ENCODE data around the gene CTDSPL. TPM values are rescaled to one million over a fixed set of nuclear protein-coding genes. Genes with fewer than 3 reads are reported as not detected.
"Not testable (repeated sequence)": the region's sequence is repeated elsewhere in the genome, so short reads cannot be mapped to it uniquely, and the experiment has no call there.

CTDSPL gene
- total and polyA plus RNA-seq, 5 donors from 2014 or later: 0.08 to 1.7 TPM; not detected in 3

- Histone ChIP-seq H3K27me3 (ENCODE audit: control insufficient read depth, insufficient read depth, low read length) (no peaks in the 10 kb centered on the region), H3K4me3 (ENCODE audit: low read depth, low read length) (no peak overlapping the region), H3K4me1 (ENCODE audit: control insufficient read depth, insufficient read depth, low read length, poor library complexity, severe bottlenecking) (no peaks in the 10 kb centered on the region), H3K36me3 (ENCODE audit: control insufficient read depth, insufficient read depth, low read length) (no peaks in the 10 kb centered on the region), H3K9me3 (ENCODE audit: control insufficient read depth in 2 of 2, low read length in 2 of 2) (no peaks in the 10 kb centered on the region), H3K27ac (ENCODE audit: insufficient read depth, low read length, poor library complexity, severe bottlenecking) (no peak overlapping the region)
- peaks cover 0 to 1% (median 0%) of the 10 kb centered on the region in 4 donors for H3K4me1 Mint-ChIP-seq
- no peak overlapping the region for H3K4me3 Mint-ChIP-seq
- H3K36me3 Mint-ChIP-seq: no peaks in the 10 kb centered on the region
- DNase-seq (no peak), ATAC-seq (ENCODE audit: low read depth in 2 of 2) (no peak)
- H3K27ac Mint-ChIP-seq: no peak overlapping the region
- H3K9me3 Mint-ChIP-seq: peaks cover 0 to 1% (median 0%) of the 10 kb centered on the region in 7 donors
- peaks cover 13% of the 10 kb centered on the region for H3K27me3 Mint-ChIP-seq
Observed at GRCh38 chr3:37968199-37968598, 106.5 kb downstream of the CTDSPL start.

GRCh38 chr3:37968813-37969595 is 107.3 kb downstream of the CTDSPL start:
- no peak overlapping the region for H3K27ac ChIP-seq (ENCODE audit: insufficient read depth, low read length, poor library complexity, severe bottlenecking)
- no peaks in the 10 kb centered on the region for H3K27me3 ChIP-seq (ENCODE audit: control insufficient read depth, insufficient read depth, low read length)
- DNase-seq (no peak), ATAC-seq (ENCODE audit: low read depth in 2 of 2) (no peak)
- peaks cover 0 to 1% (median 0%) of the 10 kb centered on the region in 7 donors for H3K9me3 Mint-ChIP-seq
- no peaks in the 10 kb centered on the region for H3K36me3 ChIP-seq (ENCODE audit: control insufficient read depth, insufficient read depth, low read length)
- H3K4me1 Mint-ChIP-seq: no peaks in the 10 kb centered on the region
- H3K4me1 ChIP-seq (ENCODE audit: control insufficient read depth, insufficient read depth, low read length, poor library complexity, severe bottlenecking): no peaks in the 10 kb centered on the region
- H3K4me3 ChIP-seq (ENCODE audit: low read depth, low read length): no peak overlapping the region
- peaks cover 13% of the 10 kb centered on the region for H3K27me3 Mint-ChIP-seq
- H3K4me3 Mint-ChIP-seq: no peak overlapping the region
- no peaks in the 10 kb centered on the region for H3K9me3 ChIP-seq (ENCODE audit: control insufficient read depth in 2 of 2, low read length in 2 of 2)
- no peak overlapping the region for H3K27ac Mint-ChIP-seq
- H3K36me3 Mint-ChIP-seq: no peaks in the 10 kb centered on the region

- Mint-ChIP-seq H3K27me3 (peaks cover 14% of the 10 kb centered on the region), H3K4me1 (peaks cover 0 to under 1% (median under 1%) of the 10 kb centered on the region in 4 donors), H3K36me3 (no peaks in the 10 kb centered on the region), H3K27ac (peak overlapping the region in 1 of 3 donors; percentile 60), H3K4me3 (no peak overlapping the region), H3K9me3 (peaks cover 0 to 1% (median 0%) of the 10 kb centered on the region in 7 donors)
- no peaks in the 10 kb centered on the region for H3K9me3 ChIP-seq (ENCODE audit: control insufficient read depth in 2 of 2, low read length in 2 of 2)
- H3K4me1 ChIP-seq (ENCODE audit: control insufficient read depth, insufficient read depth, low read length, poor library complexity, severe bottlenecking): no peaks in the 10 kb centered on the region
- DNase-seq (no peak), ATAC-seq (ENCODE audit: low read depth in 2 of 2) (no peak)
- H3K36me3 ChIP-seq (ENCODE audit: control insufficient read depth, insufficient read depth, low read length): no peaks in the 10 kb centered on the region
- H3K27me3 ChIP-seq (ENCODE audit: control insufficient read depth, insufficient read depth, low read length): no peaks in the 10 kb centered on the region
- no peak overlapping the region for H3K27ac ChIP-seq (ENCODE audit: insufficient read depth, low read length, poor library complexity, severe bottlenecking)
- no peak overlapping the region for H3K4me3 ChIP-seq (ENCODE audit: low read depth, low read length)
Observed at GRCh38 chr3:37969596-37970100, 108.0 kb downstream of the CTDSPL start.

GRCh38 chr3:37970802-37971201 is 109.1 kb downstream of the CTDSPL start:
- H3K9me3 Mint-ChIP-seq: peaks cover 0 to 1% (median 0%) of the 10 kb centered on the region in 7 donors
- no peak for DNase-seq
- H3K4me1 Mint-ChIP-seq: peaks cover 0 to 4% (median 3%) of the 10 kb centered on the region in 4 donors
- peaks cover 10% of the 10 kb centered on the region for H3K27me3 Mint-ChIP-seq
- no peaks in the 10 kb centered on the region for H3K36me3 Mint-ChIP-seq
- Histone ChIP-seq H3K27me3 (ENCODE audit: control insufficient read depth, insufficient read depth, low read length) (no peaks in the 10 kb centered on the region), H3K27ac (ENCODE audit: insufficient read depth, low read length, poor library complexity, severe bottlenecking) (no peak overlapping the region), H3K4me1 (ENCODE audit: control insufficient read depth, insufficient read depth, low read length, poor library complexity, severe bottlenecking) (no peaks in the 10 kb centered on the region), H3K4me3 (ENCODE audit: low read depth, low read length) (no peak overlapping the region), H3K36me3 (ENCODE audit: control insufficient read depth, insufficient read depth, low read length) (no peaks in the 10 kb centered on the region), H3K9me3 (ENCODE audit: control insufficient read depth in 2 of 2, low read length in 2 of 2) (no peaks in the 10 kb centered on the region)
- H3K4me3 Mint-ChIP-seq: no peak overlapping the region
- peak overlapping the region in 1 of 3 donors; percentile 61 for H3K27ac Mint-ChIP-seq
- no peak for ATAC-seq (ENCODE audit: low read depth in 2 of 2)

GRCh38 chr3:37971467-37971866 is 109.8 kb downstream of the CTDSPL start:
- Histone ChIP-seq H3K27me3 (ENCODE audit: control insufficient read depth, insufficient read depth, low read length) (no peaks in the 10 kb centered on the region), H3K4me1 (ENCODE audit: control insufficient read depth, insufficient read depth, low read length, poor library complexity, severe bottlenecking) (no peaks in the 10 kb centered on the region), H3K36me3 (ENCODE audit: control insufficient read depth, insufficient read depth, low read length) (no peaks in the 10 kb centered on the region), H3K4me3 (ENCODE audit: low read depth, low read length) (no peak overlapping the region), H3K9me3 (ENCODE audit: control insufficient read depth in 2 of 2, low read length in 2 of 2) (no peaks in the 10 kb centered on the region), H3K27ac (ENCODE audit: insufficient read depth, low read length, poor library complexity, severe bottlenecking) (no peak overlapping the region)
- Mint-ChIP-seq H3K27ac (no peak overlapping the region), H3K4me3 (no peak overlapping the region), H3K4me1 (peaks cover 0 to 4% (median 3%) of the 10 kb centered on the region in 4 donors), H3K27me3 (peaks cover 10% of the 10 kb centered on the region), H3K36me3 (no peaks in the 10 kb centered on the region), H3K9me3 (peaks cover 0 to 1% (median 0%) of the 10 kb centered on the region in 7 donors)
- DNase-seq: no peak
- no peak for ATAC-seq (ENCODE audit: low read depth in 2 of 2)

GRCh38 chr3:37972056-37972455 is 110.4 kb downstream of the CTDSPL start:
- not testable (repeated sequence) for H3K36me3 Mint-ChIP-seq; H3K9me3 Mint-ChIP-seq; H3K4me3 Mint-ChIP-seq; H3K9me3 ChIP-seq (ENCODE audit: control insufficient read depth in 2 of 2, low read length in 2 of 2); H3K4me1 Mint-ChIP-seq; H3K27me3 Mint-ChIP-seq; H3K27ac Mint-ChIP-seq; H3K4me1 ChIP-seq (ENCODE audit: control insufficient read depth, insufficient read depth, low read length, poor library complexity, severe bottlenecking); H3K36me3 ChIP-seq (ENCODE audit: control insufficient read depth, insufficient read depth, low read length); H3K27ac ChIP-seq (ENCODE audit: insufficient read depth, low read length, poor library complexity, severe bottlenecking); DNase-seq; ATAC-seq (ENCODE audit: low read depth in 2 of 2); H3K4me3 ChIP-seq (ENCODE audit: low read depth, low read length); H3K27me3 ChIP-seq (ENCODE audit: control insufficient read depth, insufficient read depth, low read length)

GRCh38 chr3:37973246-37974054 is 111.8 kb downstream of the CTDSPL start:
- H3K36me3 ChIP-seq (ENCODE audit: control insufficient read depth, insufficient read depth, low read length): no peaks in the 10 kb centered on the region
- no peak overlapping the region for H3K27ac ChIP-seq (ENCODE audit: insufficient read depth, low read length, poor library complexity, severe bottlenecking)
- ATAC-seq (ENCODE audit: low read depth in 2 of 2) (no peak), DNase-seq (no peak)
- H3K27me3 ChIP-seq (ENCODE audit: control insufficient read depth, insufficient read depth, low read length): peaks cover 2% of the 10 kb centered on the region
- H3K36me3 Mint-ChIP-seq: no peaks in the 10 kb centered on the region
- no peaks in the 10 kb centered on the region for H3K4me1 ChIP-seq (ENCODE audit: control insufficient read depth, insufficient read depth, low read length, poor library complexity, severe bottlenecking)
- H3K9me3 Mint-ChIP-seq: peaks cover 0 to 1% (median 0%) of the 10 kb centered on the region in 7 donors
- peaks cover 0 to 4% (median 3%) of the 10 kb centered on the region in 4 donors for H3K4me1 Mint-ChIP-seq
- peaks cover 4% of the 10 kb centered on the region for H3K27me3 Mint-ChIP-seq
- peak overlapping the region in 1 of 3 donors; percentile 59 for H3K27ac Mint-ChIP-seq
- no peak overlapping the region for H3K4me3 ChIP-seq (ENCODE audit: low read depth, low read length)
- H3K9me3 ChIP-seq (ENCODE audit: control insufficient read depth in 2 of 2, low read length in 2 of 2): no peaks in the 10 kb centered on the region
- H3K4me3 Mint-ChIP-seq: no peak overlapping the region
